Activated T-helper 1 cell treated with Interleukin-2 at 50 U/mL for 16 hours (primary cell): ENCODE results near the gene EFCAB6.

Experiments
- DNase-seq: peaks from one replicate; pipeline ENCODE4 v3.0.0-alpha.2; 2020; ENCODE audit warnings: low read depth

The EFCAB6 gene

GRCh38 chr22:43583501-43583900 lies 228.6 kb downstream of the EFCAB6 start:
- DNase-seq = no peak

- no peak for DNase-seq
Observed at GRCh38 chr22:43582394-43582793, 229.7 kb downstream of the EFCAB6 start.

- no peak for DNase-seq
Observed at GRCh38 chr22:43580271-43580750, 231.8 kb downstream of the EFCAB6 start.

GRCh38 chr22:43574738-43575137 lies 237.4 kb downstream of the EFCAB6 start:
- DNase-seq = no peak

GRCh38 chr22:43572710-43573109 lies 239.4 kb downstream of the EFCAB6 start:
- no peak for DNase-seq

GRCh38 chr22:43571181-43571580 lies 240.9 kb downstream of the EFCAB6 start:
- no peak for DNase-seq

GRCh38 chr22:43570531-43571165 lies 241.5 kb downstream of the EFCAB6 start:
- no peak for DNase-seq

GRCh38 chr22:43569111-43569510 lies 243.0 kb downstream of the EFCAB6 start:
- DNase-seq = no peak

- no peak for DNase-seq
Observed at GRCh38 chr22:43567691-43568324, 244.3 kb downstream of the EFCAB6 start.

GRCh38 chr22:43566561-43567332 lies 245.4 kb downstream of the EFCAB6 start:
- no peak for DNase-seq

- no peak for DNase-seq
Observed at GRCh38 chr22:43566021-43566420, 246.1 kb downstream of the EFCAB6 start.

- no peak for DNase-seq
Observed at GRCh38 chr22:43564859-43565258, 247.2 kb downstream of the EFCAB6 start.

GRCh38 chr22:43563571-43563970 lies 248.5 kb downstream of the EFCAB6 start:
- DNase-seq = no peak

- no peak for DNase-seq
Observed at GRCh38 chr22:43562843-43563242, 249.3 kb downstream of the EFCAB6 start.

GRCh38 chr22:43561415-43562178 lies 250.5 kb downstream of the EFCAB6 start:
- DNase-seq = no peak

GRCh38 chr22:43560651-43561050 lies 251.5 kb downstream of the EFCAB6 start:
- DNase-seq = no peak

- no peak for DNase-seq
Observed at GRCh38 chr22:43555561-43556515, 256.3 kb downstream of the EFCAB6 start.

- no peak for DNase-seq
Observed at GRCh38 chr22:43554694-43555365, 257.3 kb downstream of the EFCAB6 start.

GRCh38 chr22:43554259-43554636 lies 257.9 kb downstream of the EFCAB6 start:
- no peak for DNase-seq

GRCh38 chr22:43553451-43554258 lies 258.4 kb downstream of the EFCAB6 start:
- no peak for DNase-seq
